ENCODE results near the gene TTC7B.

The TTC7B gene

DNA sequence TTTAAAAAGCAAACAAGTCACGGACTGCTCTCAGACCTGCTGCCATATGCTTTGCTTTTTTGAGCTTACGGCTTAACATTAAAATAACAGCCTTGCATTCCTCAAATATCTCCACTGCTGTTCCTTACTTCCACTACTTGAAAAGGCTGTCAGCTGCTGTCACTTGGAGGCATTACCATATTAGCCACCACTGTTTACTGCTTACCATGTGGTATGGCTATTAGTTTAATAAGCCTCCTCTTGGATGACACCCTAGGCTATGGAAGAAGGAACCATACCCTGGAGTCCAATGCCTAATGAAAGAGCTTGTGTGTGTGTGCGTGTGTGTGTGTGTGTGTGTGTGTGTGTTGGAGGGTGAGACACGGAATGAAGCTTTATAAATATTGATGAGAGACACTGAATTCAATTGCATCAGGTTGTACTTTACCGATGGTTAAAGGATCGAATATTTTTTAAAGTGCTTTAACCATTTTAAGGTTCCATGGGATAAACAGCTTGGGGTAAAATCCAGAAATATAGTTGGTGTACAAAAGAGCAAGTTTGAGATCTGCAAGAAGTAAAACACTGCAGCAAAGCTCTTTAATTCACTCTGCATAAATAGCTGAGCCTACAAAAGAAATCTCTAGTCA is 174.5 kb downstream of the TTC7B start:
- DNase-seq = no peak

DNA sequence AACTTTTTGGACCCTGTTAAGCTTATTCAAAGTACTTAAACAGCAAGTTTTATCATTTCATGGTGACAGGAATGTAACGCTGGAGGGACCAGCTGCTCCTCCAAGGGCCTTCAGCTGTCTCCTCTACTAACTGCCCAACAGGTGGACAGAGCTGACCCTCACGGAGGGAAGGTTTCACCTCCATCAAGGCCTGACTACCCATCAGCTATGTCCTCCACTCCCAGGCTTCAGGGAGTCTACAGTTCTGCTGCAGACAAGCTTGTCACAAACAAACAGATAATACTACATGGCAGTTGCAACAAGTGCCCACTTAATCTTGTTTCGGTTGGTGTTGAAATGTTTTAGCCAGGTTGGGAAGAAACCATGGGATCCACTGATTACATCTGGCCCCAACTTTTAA is 175.1 kb downstream of the TTC7B start:
- DNase-seq = no peak

DNA sequence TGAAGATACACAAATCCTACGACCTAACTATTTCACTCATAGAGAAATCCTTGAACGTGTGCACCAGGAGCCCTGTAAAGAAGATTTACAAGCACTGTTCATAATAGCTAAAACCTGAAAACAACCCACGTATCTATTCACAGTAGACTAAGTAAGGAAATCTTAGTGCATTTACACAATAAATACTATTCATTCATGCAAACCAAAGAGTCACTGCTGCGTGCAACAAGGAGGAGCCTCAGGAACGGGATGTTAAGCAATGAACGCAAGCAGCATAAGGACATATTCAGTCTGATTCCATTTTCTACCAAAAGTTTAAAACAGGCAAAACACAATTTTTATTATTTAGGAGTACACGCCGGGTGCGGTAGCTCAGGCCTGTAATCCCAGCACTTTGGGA is 176.6 kb downstream of the TTC7B start:
- no peak for DNase-seq

DNA sequence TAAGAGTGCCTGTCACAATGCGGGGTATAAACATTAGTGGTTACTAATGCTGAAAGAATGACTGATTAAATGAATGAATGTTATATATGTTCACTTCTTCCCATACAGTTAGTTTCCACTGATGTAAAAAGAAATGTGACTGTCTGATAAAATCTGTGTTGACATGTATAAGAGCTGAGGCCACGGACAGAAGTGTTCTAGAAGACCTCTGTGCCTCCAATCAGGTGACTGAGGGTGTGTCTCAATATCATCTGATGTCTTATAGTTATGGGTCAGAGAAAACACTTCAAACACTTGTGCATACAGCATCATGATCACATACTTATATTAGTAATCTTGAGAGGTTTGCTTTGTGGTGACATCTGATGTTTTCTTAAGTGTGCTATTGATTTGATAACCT is 183.4 kb downstream of the TTC7B start:
- DNase-seq = no peak

DNA sequence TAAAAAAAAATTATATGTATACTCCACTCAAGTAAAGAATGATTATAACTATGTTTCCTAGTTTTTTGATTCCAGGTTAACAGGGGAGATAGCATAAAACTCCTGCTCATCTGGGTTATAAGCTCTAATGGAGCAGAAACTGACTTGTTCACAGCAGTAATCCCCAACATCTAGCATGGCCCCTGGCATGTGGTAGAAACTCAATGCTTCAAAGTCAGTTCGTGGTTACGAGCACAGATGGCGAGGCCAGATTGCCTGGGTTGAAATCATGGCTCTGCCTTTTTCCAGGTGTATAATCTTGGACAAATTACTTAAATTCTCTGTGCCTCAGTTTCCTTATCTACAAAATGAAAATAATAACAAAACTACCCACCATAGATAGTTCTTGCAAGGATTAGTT is 183.8 kb downstream of the TTC7B start:
- DNase-seq = peak; percentile 56

DNA sequence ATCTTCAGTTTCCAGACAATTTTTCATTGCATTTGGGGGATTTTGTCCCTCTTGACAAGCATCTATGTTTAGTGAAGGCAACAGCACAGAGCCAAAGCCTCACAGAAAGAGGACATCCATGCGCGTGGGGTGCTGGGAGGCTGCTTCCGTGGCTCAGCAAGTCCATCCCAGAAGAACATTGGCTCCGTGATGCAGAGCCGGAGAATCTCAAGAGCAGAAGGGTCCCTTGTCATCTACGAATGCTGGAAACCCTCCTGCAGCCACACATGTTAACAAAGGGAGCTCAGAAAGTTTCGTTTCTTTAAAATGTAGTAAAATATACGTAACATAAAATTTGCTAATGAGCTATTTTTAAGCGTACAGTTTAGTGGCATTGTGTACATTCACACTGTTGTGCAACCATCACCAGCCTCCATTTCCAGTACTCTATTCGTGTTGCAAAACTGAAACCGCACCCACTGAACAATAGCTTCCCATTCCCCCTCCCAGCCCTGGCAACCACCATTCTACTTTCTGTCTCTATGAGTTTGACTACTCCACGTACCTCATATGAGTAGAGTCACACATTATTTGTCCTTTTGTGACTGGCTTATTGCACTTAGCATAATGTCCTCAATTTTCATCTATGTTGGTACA is 185.9 kb downstream of the TTC7B start:
- no peak for DNase-seq

DNA sequence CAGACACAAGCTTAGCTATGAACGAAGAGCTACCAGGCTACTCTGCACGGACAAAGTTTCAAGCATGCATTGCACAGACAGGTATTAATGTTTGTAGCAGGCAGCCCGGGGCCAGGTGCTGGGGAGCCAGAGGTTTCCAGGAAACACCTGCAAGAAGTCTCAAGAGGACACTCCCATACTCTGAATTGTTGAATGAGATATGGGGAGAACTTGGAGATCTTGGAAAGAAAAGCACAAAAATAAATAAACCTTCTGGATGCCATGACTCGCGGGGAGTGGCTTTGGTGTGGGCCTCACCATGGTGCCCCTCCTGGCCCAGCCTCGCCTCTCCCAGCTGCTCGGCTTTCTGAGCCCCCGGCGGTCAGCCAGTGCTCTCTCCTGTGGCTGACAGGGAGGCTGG is 186.8 kb downstream of the TTC7B start:
- no peak for DNase-seq

DNA sequence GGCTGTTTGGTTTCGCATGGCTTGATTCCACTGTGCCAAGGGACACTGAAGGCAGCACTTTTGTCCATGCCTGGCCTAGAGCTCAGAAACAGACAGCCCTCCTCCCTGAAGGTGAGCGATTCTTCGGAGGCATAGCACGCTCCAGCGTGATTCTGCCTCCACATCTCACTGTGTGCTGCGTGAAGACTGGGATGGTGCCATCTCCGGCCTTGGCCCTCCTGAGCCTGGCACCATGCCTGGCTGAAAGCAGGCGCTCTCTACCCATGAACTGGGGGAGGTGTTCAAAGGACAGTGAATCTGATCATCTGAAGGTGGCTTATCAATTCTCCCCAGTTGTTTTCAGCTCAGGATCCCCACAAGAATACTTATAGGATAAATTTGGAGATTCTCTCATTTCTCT is 187.4 kb downstream of the TTC7B start:
- no peak for DNase-seq

DNA sequence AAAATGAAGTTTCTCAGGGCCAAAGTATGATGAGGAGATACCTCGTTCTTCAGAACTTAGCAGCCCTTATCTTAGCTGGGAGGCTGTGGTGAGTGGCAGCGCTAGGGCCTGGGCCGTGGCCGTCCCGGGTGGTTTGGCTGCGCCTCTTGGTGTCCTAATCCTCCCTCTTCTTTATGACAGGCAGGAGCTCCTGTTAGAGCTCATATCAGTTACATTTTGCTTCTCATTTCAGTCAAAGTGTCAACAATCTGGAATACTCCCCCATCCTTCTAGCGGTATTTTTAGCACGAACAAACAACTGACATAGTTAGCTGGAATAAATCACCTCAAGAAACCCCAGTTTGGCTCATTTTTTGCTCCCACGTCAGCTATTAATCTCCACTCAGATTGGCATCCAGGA is 188.8 kb downstream of the TTC7B start:
- DNase-seq = no peak

DNA sequence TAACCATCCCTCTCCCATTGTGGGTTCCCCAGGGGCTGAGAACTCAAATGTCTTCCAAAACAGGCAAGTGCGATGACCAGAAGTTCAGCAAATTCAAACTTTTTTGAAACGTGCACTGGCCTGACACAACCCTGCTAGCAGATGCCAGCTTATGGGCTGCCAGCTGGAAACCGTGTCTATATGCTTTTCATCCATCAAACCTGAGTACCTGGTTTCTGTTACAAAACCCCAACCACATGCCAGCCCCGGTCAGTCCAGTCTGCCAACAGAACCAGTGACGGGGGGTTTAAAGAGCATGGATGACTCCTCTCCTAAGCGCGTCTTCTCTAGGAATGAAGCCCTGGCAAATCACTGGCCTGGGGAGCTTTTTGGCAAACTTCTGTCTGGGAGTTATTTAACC is 189.7 kb downstream of the TTC7B start:
- DNase-seq = peak; percentile 23

DNA sequence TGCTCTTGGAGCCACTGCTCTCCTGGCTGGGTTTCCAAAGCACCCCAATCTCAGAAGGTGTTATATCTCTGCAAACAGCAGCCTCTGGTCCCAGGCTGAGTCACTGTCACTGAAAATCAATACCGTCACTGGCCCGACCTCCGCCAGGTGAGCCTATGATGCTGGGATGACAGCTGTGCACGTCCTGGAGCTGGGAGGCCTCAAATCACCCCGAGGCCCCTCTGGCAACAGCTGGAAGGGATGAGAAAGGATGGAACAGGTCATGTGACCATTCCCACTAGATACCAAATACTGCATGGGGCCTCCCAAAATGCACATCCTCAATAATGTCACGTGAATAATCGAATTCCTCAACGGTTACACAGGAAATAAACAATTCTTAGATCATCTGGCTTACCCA is 190.8 kb downstream of the TTC7B start:
- no peak for DNase-seq

DNA sequence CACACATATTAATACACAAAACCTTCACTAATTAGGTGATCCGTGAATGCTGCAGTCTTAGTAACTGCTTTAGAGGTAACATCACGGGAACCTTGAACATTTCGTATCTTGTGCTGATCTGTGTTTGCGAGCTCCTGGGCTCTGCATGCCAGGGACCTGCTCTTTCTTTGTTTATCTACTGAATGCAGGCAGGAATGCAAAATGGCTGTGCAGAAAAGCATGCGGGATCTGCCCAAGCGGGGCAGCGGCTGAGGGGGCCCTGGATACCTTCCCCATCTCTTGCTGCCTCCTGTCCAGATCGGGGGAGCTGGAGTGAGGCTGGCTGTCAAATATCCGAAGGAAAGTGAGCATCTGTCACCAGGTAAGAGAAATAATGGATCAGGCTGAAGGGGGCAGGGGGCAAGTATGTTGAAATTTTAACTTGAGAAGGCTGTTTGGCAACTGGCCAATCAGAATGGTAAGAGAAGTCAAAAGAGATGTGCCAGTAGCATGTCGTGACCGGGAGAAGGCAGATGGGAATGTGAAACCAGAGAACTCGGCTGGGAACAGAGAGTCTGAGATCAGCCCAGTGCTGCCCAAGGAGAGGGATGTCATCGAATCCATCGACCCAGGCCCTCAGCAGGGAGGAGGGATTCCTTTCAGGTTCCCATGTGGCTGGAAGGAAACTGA is 191.4 kb downstream of the TTC7B start:
- DNase-seq = peak; percentile 96

DNA sequence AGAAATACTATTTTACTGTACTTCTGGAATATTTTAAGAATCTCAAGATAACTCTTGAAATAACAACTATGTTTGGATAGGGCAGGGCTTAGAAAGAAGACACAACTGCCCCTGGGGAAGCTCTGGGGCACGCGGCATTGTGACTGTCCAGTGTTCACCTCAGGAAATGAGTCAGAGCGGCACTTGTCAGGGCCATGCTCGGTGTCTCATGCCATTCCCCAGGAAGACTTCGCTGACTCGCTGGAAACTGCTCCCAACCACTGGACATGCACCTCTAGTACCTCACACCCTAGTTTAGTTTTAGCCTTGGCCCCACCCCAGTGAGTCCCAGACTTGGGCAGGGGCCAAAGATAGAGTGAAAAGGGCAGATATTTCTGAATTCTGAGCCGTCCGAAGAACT is 192.0 kb downstream of the TTC7B start:
- DNase-seq = no peak

DNA sequence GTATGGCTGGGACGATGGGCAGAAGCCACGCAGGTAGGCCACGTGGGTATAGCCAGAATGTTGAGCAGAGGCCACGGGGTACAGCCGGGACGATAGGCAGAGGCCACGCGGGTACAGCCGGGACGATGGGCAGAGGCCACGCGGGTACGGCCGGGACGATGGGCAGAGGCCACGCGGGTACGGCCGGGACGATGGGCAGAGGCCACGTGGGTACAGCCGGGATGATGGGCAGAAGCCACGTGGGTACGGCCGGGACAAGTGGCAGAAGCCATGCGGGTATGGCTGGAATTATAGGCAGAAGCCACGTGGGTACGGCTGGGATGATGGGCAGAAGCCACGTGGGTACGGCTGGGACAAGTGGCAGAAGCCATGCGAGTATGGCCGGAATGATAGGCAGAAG is 195.0 kb downstream of the TTC7B start:
- DNase-seq = no peak

DNA sequence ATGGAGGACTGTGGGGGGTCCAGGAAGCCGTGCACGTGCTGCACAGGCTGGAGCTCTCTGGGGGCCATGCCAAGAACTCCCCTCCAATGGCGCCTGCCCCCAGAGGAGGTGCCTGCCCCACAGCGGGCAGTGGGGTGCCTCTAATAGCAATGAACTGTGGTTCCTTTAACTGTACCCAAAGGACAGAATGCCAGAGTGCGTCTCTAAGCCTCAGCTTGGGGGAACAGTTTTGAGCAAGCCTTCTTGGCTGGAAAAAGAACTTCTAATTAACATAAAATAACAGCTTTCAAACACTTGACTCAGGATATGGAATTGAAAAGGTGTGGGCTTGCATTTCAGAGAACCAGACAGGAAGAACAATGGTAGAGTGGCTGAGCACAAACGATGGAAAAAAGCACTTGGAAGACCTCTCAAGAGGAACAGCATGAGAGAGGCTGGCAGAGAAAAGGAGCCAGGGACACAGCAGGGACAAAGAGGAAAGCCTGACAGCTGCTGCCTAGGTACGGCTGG is 195.6 kb downstream of the TTC7B start:
- no peak for DNase-seq

DNA sequence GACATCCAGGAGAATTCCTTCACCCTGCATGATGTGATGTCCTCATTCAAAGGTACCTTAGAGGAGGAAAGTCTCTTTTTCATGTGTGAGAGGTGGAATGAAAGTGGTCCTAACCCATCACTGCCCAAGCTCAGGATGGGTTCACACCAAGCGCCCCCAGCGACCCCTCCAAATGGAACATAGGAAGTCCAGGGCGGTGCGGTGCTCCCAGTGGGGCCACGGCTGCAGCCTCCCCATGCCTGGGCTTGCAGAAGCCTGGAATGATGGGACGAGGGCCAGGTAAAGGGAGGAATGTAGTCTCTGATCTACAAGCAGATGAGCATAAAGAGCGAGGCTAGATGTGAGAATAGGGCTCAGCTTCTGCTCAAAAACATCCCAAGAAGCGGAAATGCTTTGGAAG is 196.3 kb downstream of the TTC7B start:
- no peak for DNase-seq

DNA sequence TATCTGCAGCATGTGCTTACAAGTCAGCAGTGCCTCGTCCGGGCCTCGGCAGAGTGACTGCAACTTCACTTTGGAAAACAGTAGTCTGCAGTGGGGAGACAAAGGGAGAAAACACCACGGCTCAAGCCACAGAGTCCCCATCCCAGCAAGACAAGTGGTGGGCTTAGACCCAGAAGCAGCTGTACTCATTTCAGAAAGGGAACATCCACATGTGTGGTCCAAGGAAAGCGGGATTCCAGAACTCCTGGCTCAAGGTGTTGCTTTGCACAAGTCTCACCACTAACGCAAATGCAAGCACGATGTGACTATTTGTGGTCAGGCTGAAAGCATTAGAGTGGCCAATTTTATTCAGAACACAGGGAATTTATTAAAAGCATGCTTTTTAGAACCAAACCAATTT is 198.3 kb downstream of the TTC7B start:
- no peak for DNase-seq

DNA sequence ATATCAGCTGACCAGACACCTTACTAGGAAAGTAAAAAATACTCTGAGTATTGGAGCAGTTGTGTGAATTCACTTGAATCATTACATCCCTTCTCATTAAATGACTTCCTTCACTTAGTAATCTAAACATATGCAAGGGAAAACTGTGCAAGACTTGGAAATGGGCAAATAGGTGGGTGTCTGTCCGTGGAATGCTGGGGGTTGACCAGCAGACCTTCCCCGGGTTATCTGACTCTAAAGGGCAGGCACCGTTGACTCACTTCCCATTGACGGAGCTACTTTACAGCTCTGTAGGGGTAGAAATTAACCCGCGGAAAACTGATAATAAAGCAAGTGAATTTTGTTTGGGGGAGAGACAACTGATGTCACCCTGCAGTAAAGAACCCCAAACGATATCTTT is 199.3 kb downstream of the TTC7B start:
- no peak for DNase-seq

DNA sequence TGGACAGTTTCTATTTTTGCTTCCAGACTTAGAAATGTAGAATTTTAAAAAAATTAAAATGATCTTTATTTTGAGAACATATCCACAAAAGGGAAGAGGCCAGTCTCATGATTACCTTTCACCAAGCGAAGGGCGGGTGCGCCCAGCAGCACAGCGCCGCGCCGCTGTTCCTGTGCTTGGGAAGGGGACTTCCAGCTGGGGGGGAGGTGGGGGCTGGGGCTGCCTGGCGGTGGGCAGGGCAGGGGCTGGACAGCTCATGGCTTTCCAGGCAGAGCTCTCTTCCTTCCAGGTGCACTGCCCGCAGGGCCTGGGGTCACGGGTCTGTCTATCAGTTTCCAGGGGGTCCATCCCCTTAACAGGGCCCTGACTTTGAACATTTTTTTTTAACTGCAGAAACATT is 199.9 kb downstream of the TTC7B start:
- DNase-seq = no peak

DNA sequence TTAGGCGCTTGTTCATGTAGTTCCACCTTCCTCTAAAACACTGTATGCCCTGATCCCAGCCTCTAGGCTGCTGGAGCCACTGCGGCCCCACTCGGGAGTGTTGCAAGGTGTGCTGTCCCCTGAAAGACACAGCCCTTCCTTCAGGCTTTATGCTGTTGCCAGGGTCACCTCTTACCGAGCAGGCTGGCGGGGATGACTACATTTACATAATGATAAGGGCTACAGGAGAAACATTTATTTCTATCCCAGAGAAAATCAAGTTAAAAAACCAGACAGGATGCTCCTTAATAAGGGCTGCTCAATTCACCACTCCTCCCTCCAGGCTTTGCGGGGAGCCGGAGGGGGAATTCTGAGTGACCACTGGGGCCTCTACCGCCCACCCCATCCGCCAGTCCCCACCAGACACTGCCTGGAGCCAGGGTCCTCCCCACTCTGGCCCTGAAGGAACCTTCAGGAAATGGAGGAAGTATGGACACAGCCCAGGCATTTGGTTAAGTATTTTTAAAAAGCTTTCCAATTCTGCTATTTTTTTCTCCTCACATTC is 200.6 kb downstream of the TTC7B start:
- DNase-seq = no peak

DNA sequence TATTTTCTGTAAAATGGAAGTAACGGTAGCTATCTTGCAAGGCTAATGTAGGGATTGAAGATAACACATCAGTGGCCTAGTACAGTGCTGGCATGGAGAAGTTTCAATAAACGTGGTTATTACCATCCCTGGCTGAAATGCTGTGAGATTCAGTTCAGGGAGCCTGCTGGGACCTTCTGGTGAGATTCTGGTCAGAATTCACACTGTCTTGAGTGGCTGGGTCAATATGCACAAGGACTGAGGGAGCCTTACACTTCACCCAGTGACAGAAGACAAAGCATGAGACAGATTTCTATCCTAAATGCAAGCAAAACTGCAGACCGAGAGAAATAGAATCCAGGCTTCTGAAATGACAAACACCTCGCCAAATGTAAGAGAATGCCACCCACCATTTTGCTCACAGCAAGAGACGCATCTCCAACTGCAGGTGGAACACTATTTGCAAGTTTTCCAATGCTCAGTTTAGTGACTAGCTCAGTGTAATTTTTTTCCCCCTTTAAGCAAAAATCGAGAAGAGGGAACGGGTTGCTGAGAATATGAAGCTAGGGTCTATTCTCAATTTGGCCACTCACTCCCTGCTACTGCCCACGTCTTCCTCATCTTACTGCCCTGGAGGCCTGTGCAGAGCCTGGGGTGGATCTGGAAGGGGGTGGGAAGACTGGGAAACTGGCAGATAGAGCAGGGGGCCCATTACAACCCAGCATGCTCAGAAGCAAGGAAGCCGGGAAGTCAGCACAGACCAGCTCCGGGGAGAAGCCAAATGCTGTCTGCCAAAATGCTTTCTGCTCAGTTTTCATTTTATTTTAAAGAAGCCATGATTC is 201.3 kb downstream of the TTC7B start:
- no peak for DNase-seq

DNA sequence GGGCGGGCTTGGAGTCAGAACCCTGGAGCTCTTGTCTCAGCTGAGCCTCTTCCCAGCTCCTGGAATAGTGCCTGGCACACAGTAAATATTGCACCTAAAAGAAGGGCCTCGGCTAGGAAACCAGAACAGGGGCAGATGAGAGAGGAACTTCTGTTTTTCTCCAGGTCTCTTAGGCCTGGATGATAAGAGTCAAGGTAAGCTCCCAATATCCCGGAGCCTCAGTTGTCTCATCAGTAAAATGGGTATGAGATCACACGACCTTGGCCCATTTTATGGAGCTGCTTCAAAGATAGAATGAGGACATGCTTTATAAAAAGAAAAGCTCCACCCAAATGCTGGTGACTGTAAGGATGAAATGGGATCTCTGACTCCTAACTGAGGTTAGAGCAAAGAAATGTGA is 202.2 kb downstream of the TTC7B start:
- no peak for DNase-seq

DNA sequence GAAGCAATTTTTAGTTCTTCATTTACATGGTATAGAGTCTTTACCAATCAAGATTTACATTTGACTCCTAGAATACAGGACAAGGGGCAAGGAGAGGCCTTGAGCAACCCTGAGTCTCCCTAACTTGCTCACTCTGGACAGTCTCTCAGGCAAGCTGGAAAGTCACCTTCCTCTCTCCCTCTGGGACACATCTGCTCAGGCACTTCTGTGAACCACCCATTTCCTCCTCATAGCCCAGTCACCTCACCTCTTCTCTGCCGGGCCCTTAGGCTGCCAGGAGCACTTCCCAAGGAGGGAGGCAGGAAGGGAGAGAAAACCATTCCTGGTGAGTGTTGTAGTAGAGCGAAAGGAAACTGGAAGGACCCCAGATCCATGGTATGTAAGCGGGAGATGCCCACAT is 202.8 kb downstream of the TTC7B start:
- DNase-seq = no peak
